Camera-type eye (tissue), 1 donor: ENCODE data around the gene TEX36. TPM values are rescaled to one million over a fixed set of nuclear protein-coding genes. Genes with fewer than 3 reads are reported as not detected.

ENCODE experiments used
- total RNA-seq: library from RNA; depleted of rRNA; stranded (reverse); fragments of >200 nt; gene quantifications from one replicate; pipeline ENCODE4 v1.2.3, GENCODE V29; 2014

Gene TEX36, protein sequence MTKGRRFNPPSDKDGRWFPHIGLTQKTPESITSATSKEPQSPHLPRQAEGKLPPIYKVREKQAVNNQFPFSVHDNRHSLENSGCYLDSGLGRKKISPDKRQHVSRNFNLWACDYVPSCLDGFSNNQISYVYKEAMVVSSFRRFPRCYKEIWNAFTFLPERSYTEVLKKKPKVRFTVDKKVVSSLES
- not detected for total RNA-seq

DNA sequence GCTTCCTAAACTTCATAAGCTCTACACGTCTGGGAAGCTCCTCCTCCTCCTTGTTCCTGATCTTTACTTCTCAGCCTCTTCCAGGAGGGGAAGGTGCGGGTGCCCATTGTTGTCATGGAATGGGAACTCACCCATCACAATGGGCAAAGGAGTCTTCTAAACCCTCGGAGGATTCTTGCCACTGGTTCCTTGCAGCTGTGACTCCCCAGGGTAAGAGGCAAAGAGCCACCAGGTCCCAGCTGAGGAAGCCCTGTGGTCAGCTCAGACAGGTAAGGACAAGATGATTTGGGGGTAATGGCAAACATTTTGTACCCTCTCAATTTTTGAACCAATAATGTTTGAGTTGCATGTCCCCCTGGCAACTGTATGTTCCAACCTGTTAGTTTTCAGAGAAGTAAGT, at the start of gene TEX36:
Gene TEX36, minus strand, starts transcription at position 101 of the 400 bp plus-strand sequence. CDS start 174 bp downstream, outside the sequence.

GRCh38 chr10:125719173-125720001, 36.4 kb upstream of the TEX36 start, which contains the start of gene EDRF1:
Gene EDRF1 (plus strand): TSS chr10:125719709. CDS start chr10:125719808, 99 bp downstream.

Other genes with a start within 250 kb of the TEX36 start
- gene EDRF1, start 36.5 kb upstream of the TEX36 start, total RNA-seq, result 50.4 TPM
- gene MMP21, start 92.7 kb upstream of the TEX36 start, total RNA-seq, result 1.2 TPM
- gene UROS, start 140.1 kb upstream of the TEX36 start, total RNA-seq, result 55.3 TPM
- 63.5 TPM for gene BCCIP, start 140.4 kb upstream of the TEX36 start, total RNA-seq
- gene DHX32, start 198.1 kb upstream of the TEX36 start, total RNA-seq, result 48.4 TPM
- 3.1 TPM for gene FANK1, start 213.4 kb upstream of the TEX36 start, total RNA-seq